Measurements from ENCODE around the gene HELZ2.

Gene HELZ2

GRCh38 chr20:63597651-63598478 lies 23.8 kb upstream of the HELZ2 start:
- no peak for TF ChIP-seq CTCF (conservative IDR thresholded peaks at IDR 0.05; ENCODE audit: low read length)
- no peak for DNase-seq (ENCODE audit: low read depth)
- no peak overlapping the region for H3K4me3 ChIP-seq (ENCODE audit: low read length)

- H3K4me3 ChIP-seq (ENCODE audit: low read length) = no peak overlapping the region
- no peak for DNase-seq (ENCODE audit: low read depth)
- TF ChIP-seq CTCF (conservative IDR thresholded peaks at IDR 0.05; ENCODE audit: low read length) = no peak
Measured at GRCh38 chr20:63596423-63596822, 22.4 kb upstream of the HELZ2 start.

GRCh38 chr20:63595416-63596127 lies 21.5 kb upstream of the HELZ2 start:
- H3K4me3 ChIP-seq (ENCODE audit: low read length) = no peak overlapping the region
- no peak for DNase-seq (ENCODE audit: low read depth)
- no peak for TF ChIP-seq CTCF (conservative IDR thresholded peaks at IDR 0.05; ENCODE audit: low read length)

GRCh38 chr20:63594043-63594561 lies 20.1 kb upstream of the HELZ2 start:
- H3K4me3 ChIP-seq (ENCODE audit: low read length) = no peak overlapping the region
- no peak for TF ChIP-seq CTCF (conservative IDR thresholded peaks at IDR 0.05; ENCODE audit: low read length)
- DNase-seq (ENCODE audit: low read depth) = peak; percentile 88

GRCh38 chr20:63592661-63593060 lies 18.6 kb upstream of the HELZ2 start:
- H3K4me3 ChIP-seq (ENCODE audit: low read length) = no peak overlapping the region
- TF ChIP-seq CTCF (conservative IDR thresholded peaks at IDR 0.05; ENCODE audit: low read length) = no peak
- no peak for DNase-seq (ENCODE audit: low read depth)

- DNase-seq (ENCODE audit: low read depth) = no peak
- no peak for TF ChIP-seq CTCF (conservative IDR thresholded peaks at IDR 0.05; ENCODE audit: low read length)
Measured at GRCh38 chr20:63591786-63592355, 17.8 kb upstream of the HELZ2 start.

More at GRCh38 chr20:63591786-63592355, 17.8 kb upstream of the HELZ2 start:
- no peak overlapping the region for H3K4me3 ChIP-seq (ENCODE audit: low read length)

Data from AG10803 (cell line).